Stomach (tissue), 4 donors: ENCODE results near the gene TTC7B.

Experiments used
- EP300 ChIP-seq: sonication (generic); formaldehyde crosslinking; IDR thresholded peaks from one replicate; pipeline ENCODE4 v1.6.1; 2017; ENCODE audit warnings: antibody characterized with exemption
- POLR2A ChIP-seq, 4 donors: fragments of 450-650 bp; IDR thresholded peaks; one replicate each; pipeline ENCODE4 v1.6.1; 2016; ENCODE audit warnings: antibody characterized with exemption in 4 of 4, control low read depth in 2 of 4, mild to moderate bottlenecking in 1 of 4, moderate library complexity in 1 of 4
- POLR2AphosphoS5 ChIP-seq, 3 donors: sonication (generic); formaldehyde crosslinking; IDR thresholded peaks; one replicate each; pipeline ENCODE4 v1.6.1; 2016; ENCODE audit warnings: antibody characterized with exemption in 3 of 3

DNA sequence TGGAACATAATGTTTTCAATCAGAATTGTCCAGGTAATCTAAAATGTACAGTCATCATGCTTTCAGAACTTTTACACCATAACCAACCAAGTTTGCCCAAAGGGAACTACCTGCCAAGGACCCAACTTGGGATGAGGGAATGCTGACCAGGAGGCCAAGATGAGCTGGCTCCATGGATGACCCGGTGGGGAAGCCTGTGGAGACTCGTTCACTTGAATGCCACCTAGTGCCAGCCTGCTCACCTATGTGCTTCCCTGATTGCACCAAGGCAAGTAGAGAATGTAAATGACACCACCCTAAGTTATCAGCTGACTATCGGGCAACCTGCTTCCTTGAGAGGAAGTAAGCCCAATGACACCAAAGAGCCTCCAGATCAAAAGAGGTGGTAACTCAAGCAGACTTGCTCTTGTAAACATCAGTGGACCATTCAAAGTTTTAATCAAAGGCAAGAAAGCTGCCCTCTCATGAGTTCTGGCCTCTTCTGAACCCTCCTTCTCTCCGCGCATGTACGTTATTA is 137.3 kb downstream of the TTC7B start:
- TF ChIP-seq EP300: no peak
- TF ChIP-seq POLR2AphosphoS5 (IDR thresholded peaks at IDR 0.05): no peak
- no peak for TF ChIP-seq POLR2A (IDR thresholded peaks at IDR 0.05)
